Lung (tissue), 12 donors: ENCODE results near the gene LRRFIP2. TPM values are rescaled to one million over a fixed set of nuclear protein-coding genes. Genes with fewer than 3 reads are reported as not detected.
A peak's percentile ranks its signal among the peaks of the same experiment; 100 is the strongest.

Source experiments
- ATAC-seq: fragments of 200-7000 bp; cut with Tn5 transposase; one replicate; pipeline ENCODE4 v1.9.1; 2020; ENCODE audit warnings: moderate number of reproducible peaks; ENCODE audit not compliant: insufficient read depth, low FRiP score
- DNase-seq, 3 donors: peaks; one replicate each; pipeline ENCODE4 v3.0.0-alpha.2; 2013 to 2017
- H3K27ac ChIP-seq, 2 donors: one replicate each; pipeline ENCODE4 v1.5.1; 2013; ENCODE audit warnings: mild to moderate bottlenecking in 2 of 2, moderate library complexity in 2 of 2, control low read depth in 1 of 2, inconsistent platforms in 1 of 2, low read depth in 1 of 2, low read length in 1 of 2
- H3K27me3 ChIP-seq, 3 donors: one replicate each; pipeline ENCODE4 v1.5.1; 2013; ENCODE audit warnings: low read length in 2 of 3; ENCODE audit not compliant: control insufficient read depth in 3 of 3, insufficient read depth in 3 of 3
- H3K36me3 ChIP-seq, 4 donors: one replicate each; pipeline ENCODE4 v1.5.1; 2013; ENCODE audit warnings: low read length in 4 of 4, mild to moderate bottlenecking in 1 of 4, moderate library complexity in 1 of 4; ENCODE audit not compliant: control insufficient read depth in 4 of 4, insufficient read depth in 4 of 4
- H3K4me1 ChIP-seq, 5 donors: one replicate each; pipeline ENCODE4 v1.5.1; 2013; ENCODE audit warnings: low read length in 5 of 5, mild to moderate bottlenecking in 2 of 5, moderate library complexity in 1 of 5; ENCODE audit not compliant: control insufficient read depth in 5 of 5, insufficient read depth in 5 of 5
- H3K4me3 ChIP-seq: one replicate; pipeline ENCODE4 v1.5.1; 2013; ENCODE audit warnings: mild to moderate bottlenecking, control low read depth, moderate library complexity
- H3K9ac ChIP-seq, 2 donors: one replicate each; pipeline ENCODE4 v1.5.1; 2013; ENCODE audit warnings: low read length in 2 of 2, control low read depth in 1 of 2; ENCODE audit not compliant: insufficient read depth in 1 of 2
- H3K9me3 ChIP-seq, 4 donors: one replicate each; pipeline ENCODE4 v1.5.1; 2013; ENCODE audit warnings: low read length in 3 of 4, mild to moderate bottlenecking in 1 of 4, moderate library complexity in 1 of 4; ENCODE audit not compliant: control insufficient read depth in 4 of 4, insufficient read depth in 3 of 4
- CTCF ChIP-seq: IDR thresholded peaks from 2 replicates; pipeline ENCODE4 v1.5.1; 2012; ENCODE audit warnings: mild to moderate bottlenecking; ENCODE audit errors: control extremely low read depth, extremely low read depth
- WGBS, 2 donors: extraction: QIAGEN DNeasy Blood & Tissue Kit; methylation state at CpG; one replicate each; pipeline ENCODE4 v1.1.7; 2013; 5-methylcytosine and 5-hydroxymethylcytosine counted together
- polyA plus RNA-seq, 2 donors: library from polyadenylated mRNA; stranded (reverse); fragments of 200-250 nt; gene quantifications; one replicate each; pipeline ENCODE4 v1.2.1, GENCODE V29; 2013
- total RNA-seq, 2 donors: library from RNA; depleted of rRNA in 1 of 2; stranded (reverse); fragments of >200 nt in 1 of 2; gene quantifications; one replicate each; pipeline ENCODE4 v1.2.1, GENCODE V29; 2014 to 2021
- donor health status: control.
- donor health status: control.
- donor health status: Bipolar disorder and iron deficiency.
- donor health status: healthy.
- donor health status: DM: yes; HTN: yes; CAD: no.

The LRRFIP2 gene
- total and polyA plus RNA-seq, 4 donors, result 24.8 to 106 (median 44.6) TPM

GRCh38 chr3:37025561-37026335, 148.6 kb downstream of the LRRFIP2 start:
- no peaks in the 10 kb centered on the region for H3K9me3 ChIP-seq
- whole genome bisulfite sequencing, 2 donors, result 91 to 94% methylated on average over 3 of the region's 3 CpGs
- H3K9ac ChIP-seq, result no peak overlapping the region
- H3K27ac ChIP-seq, result no peak overlapping the region
- H3K27me3 ChIP-seq, result no peaks in the 10 kb centered on the region
- DNase-seq (no peak), ATAC-seq (no peak)
- H3K36me3 ChIP-seq, result peaks cover 23 to 60% (median 45%) of the 10 kb centered on the region in 4 donors
- no peak for TF ChIP-seq CTCF
- H3K4me3 ChIP-seq, result no peak overlapping the region
- H3K4me1 ChIP-seq, result peaks cover 0 to 21% (median 4%) of the 10 kb centered on the region in 5 donors

GRCh38 chr3:37024820-37025405, 149.5 kb downstream of the LRRFIP2 start:
- Histone ChIP-seq H3K27me3 (no peaks in the 10 kb centered on the region), H3K36me3 (peaks cover 26 to 64% (median 49%) of the 10 kb centered on the region in 4 donors), H3K4me1 (peaks cover 0 to 17% (median 3%) of the 10 kb centered on the region in 5 donors), H3K27ac (peak overlapping the region in 1 of 2 donors; percentile 7), H3K4me3 (no peak overlapping the region), H3K9ac (no peak overlapping the region), H3K9me3 (no peaks in the 10 kb centered on the region)
- DNase-seq (no peak), ATAC-seq (no peak)
- no peak for TF ChIP-seq CTCF
- 86 to 92% methylated on average over 3 of the region's 3 CpGs for WGBS, 2 donors

GRCh38 chr3:37024092-37024491, 150.3 kb downstream of the LRRFIP2 start:
- WGBS, 2 donors, result 86 to 99% methylated on average over 2 of the region's 2 CpGs
- peak; percentile 10 for TF ChIP-seq CTCF
- Histone ChIP-seq H3K4me1 (peaks cover 0 to 14% (median 3%) of the 10 kb centered on the region in 5 donors), H3K9ac (no peak overlapping the region), H3K27ac (no peak overlapping the region), H3K9me3 (no peaks in the 10 kb centered on the region), H3K4me3 (no peak overlapping the region), H3K36me3 (peaks cover 26 to 61% (median 49%) of the 10 kb centered on the region in 4 donors), H3K27me3 (no peaks in the 10 kb centered on the region)
- DNase-seq (no peak), ATAC-seq (no peak)
